Measurements from ENCODE around the gene POLR2A. TPM values are rescaled to one million over a fixed set of nuclear protein-coding genes. Genes with fewer than 3 reads are reported as not detected.
A peak's percentile ranks its signal among the peaks of the same experiment; 100 is the strongest.

Gene POLR2A
- total and polyA plus RNA-seq, 2 of the 13 experiments (the other 11 are each of a cell fraction or from before 2014, with no cell fraction given): 17.8 to 18.3 TPM

DNA sequence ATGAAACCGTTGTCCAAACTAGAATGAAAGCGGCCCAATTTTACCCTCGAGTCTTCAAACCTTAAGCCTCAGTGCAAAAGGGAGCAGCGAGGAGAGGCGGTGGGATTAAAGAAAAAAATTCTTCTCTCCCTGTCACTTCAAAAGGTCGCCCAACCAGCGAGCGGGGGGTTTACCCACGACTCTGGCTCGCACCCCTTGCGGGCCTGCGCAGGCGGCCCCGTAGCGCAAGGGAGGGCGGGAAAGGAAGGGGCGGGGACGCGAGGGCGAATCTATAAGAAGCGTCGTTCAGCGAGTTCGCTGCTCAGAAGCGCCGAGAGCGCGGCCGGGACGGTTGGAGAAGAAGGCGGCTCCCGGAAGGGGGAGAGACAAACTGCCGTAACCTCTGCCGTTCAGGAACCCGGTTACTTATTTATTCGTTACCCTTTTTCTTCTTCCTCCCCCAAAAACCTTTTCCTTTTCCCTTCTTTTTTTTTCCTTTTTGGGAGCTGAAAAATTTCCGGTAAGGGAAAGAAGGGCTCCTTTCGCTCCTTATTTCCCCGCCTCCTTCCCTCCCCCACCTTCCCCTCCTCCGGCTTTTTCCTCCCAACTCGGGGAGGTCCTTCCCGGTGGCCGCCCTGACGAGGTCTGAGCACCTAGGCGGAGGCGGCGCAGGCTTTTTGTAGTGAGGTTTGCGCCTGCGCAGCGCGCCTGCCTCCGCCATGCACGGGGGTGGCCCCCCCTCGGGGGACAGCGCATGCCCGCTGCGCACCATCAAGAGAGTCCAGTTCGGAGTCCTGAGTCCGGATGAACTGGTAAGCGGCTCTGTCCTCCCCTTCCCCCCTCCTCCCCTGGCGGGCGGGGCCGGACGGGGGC lies at the start of gene POLR2A (continued):
- TF ChIP-seq POLR2G (IDR thresholded peaks at IDR 0.05; ENCODE audit: low read depth, low read length) (peak; percentile 100), ZSCAN9 (CRISPR knock-in tag; IDR thresholded peaks at IDR 0.05; ENCODE audit: borderline replicate concordance) (peak; percentile 92), RARA (CRISPR knock-in tag; IDR thresholded peaks at IDR 0.05) (peak; percentile 60), GFI1 (CRISPR knock-in tag; IDR thresholded peaks at IDR 0.05; ENCODE audit: borderline replicate concordance) (no peak), PCBP2 (optimal IDR thresholded peaks at IDR 0.05; ENCODE audit: low read depth, low read length, poor library complexity, severe bottlenecking) (peak; percentile 88), ZC3H4 (CRISPR knock-in tag; IDR thresholded peaks at IDR 0.05; ENCODE audit: borderline replicate concordance) (peak; percentile 81), ATF2 (CRISPR knock-in tag; IDR thresholded peaks at IDR 0.05) (peak; percentile 82; the same call in 1 of the 2 replicates), NFE2L1 (CRISPR knock-in tag; IDR thresholded peaks at IDR 0.05; ENCODE audit: borderline replicate concordance) (no peak), PPARG (CRISPR knock-in tag; conservative IDR thresholded peaks at IDR 0.05) (peak; percentile 80), DR1 (CRISPR knock-in tag; IDR thresholded peaks at IDR 0.05) (peak; percentile 98), SALL1 (CRISPR knock-in tag; IDR thresholded peaks at IDR 0.05) (peak; percentile 73), PHF8 (CRISPR knock-in tag; IDR thresholded peaks at IDR 0.05) (peak; percentile 34), CHCHD3 (CRISPR knock-in tag; IDR thresholded peaks at IDR 0.05) (0 out of 2 replicates have a peak, but pooled peaks have one; percentile 46)
- TF ChIP-seq, protein P1, sequence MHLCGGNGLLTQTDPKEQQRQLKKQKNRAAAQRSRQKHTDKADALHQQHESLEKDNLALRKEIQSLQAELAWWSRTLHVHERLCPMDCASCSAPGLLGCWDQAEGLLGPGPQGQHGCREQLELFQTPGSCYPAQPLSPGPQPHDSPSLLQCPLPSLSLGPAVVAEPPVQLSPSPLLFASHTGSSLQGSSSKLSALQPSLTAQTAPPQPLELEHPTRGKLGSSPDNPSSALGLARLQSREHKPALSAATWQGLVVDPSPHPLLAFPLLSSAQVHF (CRISPR knock-in tag; IDR thresholded peaks at IDR 0.05): 0 out of 2 replicates have a peak, but pooled peaks have one; percentile 82
- TF ChIP-seq, protein P2, sequence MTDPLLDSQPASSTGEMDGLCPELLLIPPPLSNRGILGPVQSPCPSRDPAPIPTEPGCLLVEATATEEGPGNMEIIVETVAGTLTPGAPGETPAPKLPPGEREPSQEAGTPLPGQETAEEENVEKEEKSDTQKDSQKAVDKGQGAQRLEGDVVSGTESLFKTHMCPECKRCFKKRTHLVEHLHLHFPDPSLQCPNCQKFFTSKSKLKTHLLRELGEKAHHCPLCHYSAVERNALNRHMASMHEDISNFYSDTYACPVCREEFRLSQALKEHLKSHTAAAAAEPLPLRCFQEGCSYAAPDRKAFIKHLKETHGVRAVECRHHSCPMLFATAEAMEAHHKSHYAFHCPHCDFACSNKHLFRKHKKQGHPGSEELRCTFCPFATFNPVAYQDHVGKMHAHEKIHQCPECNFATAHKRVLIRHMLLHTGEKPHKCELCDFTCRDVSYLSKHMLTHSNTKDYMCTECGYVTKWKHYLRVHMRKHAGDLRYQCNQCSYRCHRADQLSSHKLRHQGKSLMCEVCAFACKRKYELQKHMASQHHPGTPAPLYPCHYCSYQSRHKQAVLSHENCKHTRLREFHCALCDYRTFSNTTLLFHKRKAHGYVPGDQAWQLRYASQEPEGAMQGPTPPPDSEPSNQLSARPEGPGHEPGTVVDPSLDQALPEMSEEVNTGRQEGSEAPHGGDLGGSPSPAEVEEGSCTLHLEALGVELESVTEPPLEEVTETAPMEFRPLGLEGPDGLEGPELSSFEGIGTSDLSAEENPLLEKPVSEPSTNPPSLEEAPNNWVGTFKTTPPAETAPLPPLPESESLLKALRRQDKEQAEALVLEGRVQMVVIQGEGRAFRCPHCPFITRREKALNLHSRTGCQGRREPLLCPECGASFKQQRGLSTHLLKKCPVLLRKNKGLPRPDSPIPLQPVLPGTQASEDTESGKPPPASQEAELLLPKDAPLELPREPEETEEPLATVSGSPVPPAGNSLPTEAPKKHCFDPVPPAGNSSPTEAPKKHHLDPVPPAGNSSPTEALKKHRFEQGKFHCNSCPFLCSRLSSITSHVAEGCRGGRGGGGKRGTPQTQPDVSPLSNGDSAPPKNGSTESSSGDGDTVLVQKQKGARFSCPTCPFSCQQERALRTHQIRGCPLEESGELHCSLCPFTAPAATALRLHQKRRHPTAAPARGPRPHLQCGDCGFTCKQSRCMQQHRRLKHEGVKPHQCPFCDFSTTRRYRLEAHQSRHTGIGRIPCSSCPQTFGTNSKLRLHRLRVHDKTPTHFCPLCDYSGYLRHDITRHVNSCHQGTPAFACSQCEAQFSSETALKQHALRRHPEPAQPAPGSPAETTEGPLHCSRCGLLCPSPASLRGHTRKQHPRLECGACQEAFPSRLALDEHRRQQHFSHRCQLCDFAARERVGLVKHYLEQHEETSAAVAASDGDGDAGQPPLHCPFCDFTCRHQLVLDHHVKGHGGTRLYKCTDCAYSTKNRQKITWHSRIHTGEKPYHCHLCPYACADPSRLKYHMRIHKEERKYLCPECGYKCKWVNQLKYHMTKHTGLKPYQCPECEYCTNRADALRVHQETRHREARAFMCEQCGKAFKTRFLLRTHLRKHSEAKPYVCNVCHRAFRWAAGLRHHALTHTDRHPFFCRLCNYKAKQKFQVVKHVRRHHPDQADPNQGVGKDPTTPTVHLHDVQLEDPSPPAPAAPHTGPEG (CRISPR knock-in tag; IDR thresholded peaks at IDR 0.05): no peak; the same call in 1 of the 2 replicates
- TF ChIP-seq, protein P3, sequence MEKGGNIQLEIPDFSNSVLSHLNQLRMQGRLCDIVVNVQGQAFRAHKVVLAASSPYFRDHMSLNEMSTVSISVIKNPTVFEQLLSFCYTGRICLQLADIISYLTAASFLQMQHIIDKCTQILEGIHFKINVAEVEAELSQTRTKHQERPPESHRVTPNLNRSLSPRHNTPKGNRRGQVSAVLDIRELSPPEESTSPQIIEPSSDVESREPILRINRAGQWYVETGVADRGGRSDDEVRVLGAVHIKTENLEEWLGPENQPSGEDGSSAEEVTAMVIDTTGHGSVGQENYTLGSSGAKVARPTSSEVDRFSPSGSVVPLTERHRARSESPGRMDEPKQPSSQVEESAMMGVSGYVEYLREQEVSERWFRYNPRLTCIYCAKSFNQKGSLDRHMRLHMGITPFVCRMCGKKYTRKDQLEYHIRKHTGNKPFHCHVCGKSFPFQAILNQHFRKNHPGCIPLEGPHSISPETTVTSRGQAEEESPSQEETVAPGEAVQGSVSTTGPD (CRISPR knock-in tag; IDR thresholded peaks at IDR 0.05): no peak
- TF ChIP-seq, protein P4, sequence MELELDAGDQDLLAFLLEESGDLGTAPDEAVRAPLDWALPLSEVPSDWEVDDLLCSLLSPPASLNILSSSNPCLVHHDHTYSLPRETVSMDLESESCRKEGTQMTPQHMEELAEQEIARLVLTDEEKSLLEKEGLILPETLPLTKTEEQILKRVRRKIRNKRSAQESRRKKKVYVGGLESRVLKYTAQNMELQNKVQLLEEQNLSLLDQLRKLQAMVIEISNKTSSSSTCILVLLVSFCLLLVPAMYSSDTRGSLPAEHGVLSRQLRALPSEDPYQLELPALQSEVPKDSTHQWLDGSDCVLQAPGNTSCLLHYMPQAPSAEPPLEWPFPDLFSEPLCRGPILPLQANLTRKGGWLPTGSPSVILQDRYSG (CRISPR knock-in tag; IDR thresholded peaks at IDR 0.05): no peak; the same call in 1 of the 2 replicates

Data from HepG2 (cell line).